ENCODE data around the gene WASHC3. TPM values are rescaled to one million over a fixed set of nuclear protein-coding genes. Genes with fewer than 3 reads are reported as not detected.

Gene WASHC3
- total and polyA plus RNA-seq, 4 donors = 22.4 to 51.4 (median 25.8) TPM

DNA sequence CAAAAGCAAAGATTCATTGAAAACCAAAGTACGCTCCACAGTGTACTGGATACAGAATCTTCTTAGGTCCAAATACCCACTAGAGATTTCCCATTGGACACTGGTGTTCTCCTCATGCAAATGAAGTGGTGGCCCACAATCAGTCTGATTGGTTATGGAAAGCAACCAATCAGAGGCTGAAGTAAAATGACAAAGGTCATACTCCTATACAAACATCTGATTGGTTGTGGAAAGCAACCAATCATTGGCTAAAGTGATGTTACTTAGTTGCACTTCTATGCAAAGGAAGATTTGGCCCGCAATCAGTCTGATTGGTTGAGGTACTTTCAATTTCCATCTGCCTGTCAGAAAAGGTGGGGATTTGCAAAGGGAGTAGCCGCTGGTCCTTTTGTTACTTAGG, 1.3 kb upstream of the WASHC3 start:
- TF ChIP-seq, protein P1, sequence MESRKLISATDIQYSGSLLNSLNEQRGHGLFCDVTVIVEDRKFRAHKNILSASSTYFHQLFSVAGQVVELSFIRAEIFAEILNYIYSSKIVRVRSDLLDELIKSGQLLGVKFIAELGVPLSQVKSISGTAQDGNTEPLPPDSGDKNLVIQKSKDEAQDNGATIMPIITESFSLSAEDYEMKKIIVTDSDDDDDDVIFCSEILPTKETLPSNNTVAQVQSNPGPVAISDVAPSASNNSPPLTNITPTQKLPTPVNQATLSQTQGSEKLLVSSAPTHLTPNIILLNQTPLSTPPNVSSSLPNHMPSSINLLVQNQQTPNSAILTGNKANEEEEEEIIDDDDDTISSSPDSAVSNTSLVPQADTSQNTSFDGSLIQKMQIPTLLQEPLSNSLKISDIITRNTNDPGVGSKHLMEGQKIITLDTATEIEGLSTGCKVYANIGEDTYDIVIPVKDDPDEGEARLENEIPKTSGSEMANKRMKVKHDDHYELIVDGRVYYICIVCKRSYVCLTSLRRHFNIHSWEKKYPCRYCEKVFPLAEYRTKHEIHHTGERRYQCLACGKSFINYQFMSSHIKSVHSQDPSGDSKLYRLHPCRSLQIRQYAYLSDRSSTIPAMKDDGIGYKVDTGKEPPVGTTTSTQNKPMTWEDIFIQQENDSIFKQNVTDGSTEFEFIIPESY (IDR thresholded peaks at IDR 0.05) = no peak
- TF ChIP-seq GABPA (IDR thresholded peaks at IDR 0.05 in 1 of 2, conservative IDR thresholded peaks at IDR 0.05 in 1 of 2) (no peak), TAF1 (conservative IDR thresholded peaks at IDR 0.05) (no peak), FOXA1 (IDR thresholded peaks at IDR 0.05) (no peak), FOXA2 (IDR thresholded peaks at IDR 0.05) (no peak), NR2F2 (IDR thresholded peaks at IDR 0.05) (no peak), RAD21 (IDR thresholded peaks at IDR 0.05) (no peak), EGR1 (IDR thresholded peaks at IDR 0.05; ENCODE audit: low read depth in 2 of 2) (no peak), SP1 (IDR thresholded peaks at IDR 0.05) (no peak)
- TF ChIP-seq, protein P2, sequence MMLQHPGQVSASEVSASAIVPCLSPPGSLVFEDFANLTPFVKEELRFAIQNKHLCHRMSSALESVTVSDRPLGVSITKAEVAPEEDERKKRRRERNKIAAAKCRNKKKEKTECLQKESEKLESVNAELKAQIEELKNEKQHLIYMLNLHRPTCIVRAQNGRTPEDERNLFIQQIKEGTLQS (IDR thresholded peaks at IDR 0.05) = no peak
- TF ChIP-seq, protein P3, sequence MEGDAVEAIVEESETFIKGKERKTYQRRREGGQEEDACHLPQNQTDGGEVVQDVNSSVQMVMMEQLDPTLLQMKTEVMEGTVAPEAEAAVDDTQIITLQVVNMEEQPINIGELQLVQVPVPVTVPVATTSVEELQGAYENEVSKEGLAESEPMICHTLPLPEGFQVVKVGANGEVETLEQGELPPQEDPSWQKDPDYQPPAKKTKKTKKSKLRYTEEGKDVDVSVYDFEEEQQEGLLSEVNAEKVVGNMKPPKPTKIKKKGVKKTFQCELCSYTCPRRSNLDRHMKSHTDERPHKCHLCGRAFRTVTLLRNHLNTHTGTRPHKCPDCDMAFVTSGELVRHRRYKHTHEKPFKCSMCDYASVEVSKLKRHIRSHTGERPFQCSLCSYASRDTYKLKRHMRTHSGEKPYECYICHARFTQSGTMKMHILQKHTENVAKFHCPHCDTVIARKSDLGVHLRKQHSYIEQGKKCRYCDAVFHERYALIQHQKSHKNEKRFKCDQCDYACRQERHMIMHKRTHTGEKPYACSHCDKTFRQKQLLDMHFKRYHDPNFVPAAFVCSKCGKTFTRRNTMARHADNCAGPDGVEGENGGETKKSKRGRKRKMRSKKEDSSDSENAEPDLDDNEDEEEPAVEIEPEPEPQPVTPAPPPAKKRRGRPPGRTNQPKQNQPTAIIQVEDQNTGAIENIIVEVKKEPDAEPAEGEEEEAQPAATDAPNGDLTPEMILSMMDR (IDR thresholded peaks at IDR 0.05; ENCODE audit: low read depth, low read length, missing input control) = no peak
- TF ChIP-seq, protein P4, sequence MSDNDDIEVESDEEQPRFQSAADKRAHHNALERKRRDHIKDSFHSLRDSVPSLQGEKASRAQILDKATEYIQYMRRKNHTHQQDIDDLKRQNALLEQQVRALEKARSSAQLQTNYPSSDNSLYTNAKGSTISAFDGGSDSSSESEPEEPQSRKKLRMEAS (IDR thresholded peaks at IDR 0.05) = no peak
- Histone ChIP-seq H3K27ac (ENCODE audit: low read depth in 1 of 2, low read length in 2 of 2) (no peak overlapping the region), H3K27me3 (ENCODE audit: control insufficient read depth in 4 of 4, insufficient read depth in 4 of 4, low read length in 3 of 4) (no peaks in the 10 kb centered on the region), H3K4me1 (ENCODE audit: control insufficient read depth in 4 of 4, insufficient read depth in 4 of 4, low read length in 3 of 4) (peaks cover 0 to 10% (median 3%) of the 10 kb centered on the region in 4 donors), H3K36me3 (ENCODE audit: control insufficient read depth in 4 of 4, insufficient read depth in 3 of 4, low read depth in 1 of 4, low read length in 3 of 4) (peaks cover 0 to 4% (median 0%) of the 10 kb centered on the region in 4 donors), H3K9me3 (ENCODE audit: control insufficient read depth in 4 of 4, low read length in 3 of 4) (no peaks in the 10 kb centered on the region), H3K9ac (ENCODE audit: low read depth in 1 of 2, low read length in 2 of 2) (no peak overlapping the region), H3K4me3 (ENCODE audit: low read depth in 1 of 3, low read length in 3 of 3) (no peak overlapping the region)
- WGBS = 98% methylated on average over 3 of the region's 3 CpGs
- DNase-seq (ENCODE audit: low spot score) = no peak

DNA sequence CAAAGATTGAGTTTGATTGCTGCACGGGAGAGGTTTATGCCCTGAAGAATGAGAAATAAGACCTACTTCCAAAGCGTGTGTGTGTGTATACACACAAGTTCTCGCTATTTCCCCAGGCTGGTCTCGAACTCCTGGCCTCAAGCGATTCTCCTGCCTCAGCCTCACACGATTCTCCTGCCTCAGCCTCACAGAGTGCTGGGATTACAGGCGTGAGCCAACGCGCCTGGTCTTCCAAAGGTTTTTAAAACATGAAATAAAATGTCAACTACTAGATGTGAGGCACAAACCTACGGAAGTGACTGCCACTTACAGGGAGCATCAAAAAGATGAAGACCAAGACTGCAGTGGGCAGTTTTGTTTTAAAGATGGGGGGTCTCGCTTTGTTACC, 622 bp upstream of the WASHC3 start:
- 86% methylated on average over 11 of the region's 11 CpGs for WGBS
- Histone ChIP-seq H3K4me3 (ENCODE audit: low read depth in 1 of 3, low read length in 3 of 3) (no peak overlapping the region), H3K9ac (ENCODE audit: low read depth in 1 of 2, low read length in 2 of 2) (no peak overlapping the region), H3K27me3 (ENCODE audit: control insufficient read depth in 4 of 4, insufficient read depth in 4 of 4, low read length in 3 of 4) (no peaks in the 10 kb centered on the region), H3K4me1 (ENCODE audit: control insufficient read depth in 4 of 4, insufficient read depth in 4 of 4, low read length in 3 of 4) (peaks cover 0 to 10% (median 3%) of the 10 kb centered on the region in 4 donors), H3K27ac (ENCODE audit: low read depth in 1 of 2, low read length in 2 of 2) (no peak overlapping the region), H3K36me3 (ENCODE audit: control insufficient read depth in 4 of 4, insufficient read depth in 3 of 4, low read depth in 1 of 4, low read length in 3 of 4) (peaks cover 0 to 4% (median 0%) of the 10 kb centered on the region in 4 donors), H3K9me3 (ENCODE audit: control insufficient read depth in 4 of 4, low read length in 3 of 4) (no peaks in the 10 kb centered on the region)
- no peak for DNase-seq (ENCODE audit: low spot score)
- TF ChIP-seq, protein P4 (IDR thresholded peaks at IDR 0.05) = no peak
- no peak for TF ChIP-seq YY1 (IDR thresholded peaks at IDR 0.05)
- TF ChIP-seq, protein P2 (IDR thresholded peaks at IDR 0.05) = no peak
- TF ChIP-seq GABPA (IDR thresholded peaks at IDR 0.05 in 1 of 2, conservative IDR thresholded peaks at IDR 0.05 in 1 of 2) = no peak
- no peak for TF ChIP-seq FOXA1 (IDR thresholded peaks at IDR 0.05)
- TF ChIP-seq RXRA (IDR thresholded peaks at IDR 0.05) = no peak
- TF ChIP-seq HNF4G (IDR thresholded peaks at IDR 0.05) = no peak
- no peak for TF ChIP-seq EGR1 (IDR thresholded peaks at IDR 0.05; ENCODE audit: low read depth in 2 of 2)
- TF ChIP-seq, protein P1 (IDR thresholded peaks at IDR 0.05) = no peak

Data from liver (tissue), 9 donors.